Peyer's patch (tissue), 4 donors: ENCODE measurements around the gene RHBDD1. TPM values are rescaled to one million over a fixed set of nuclear protein-coding genes. Genes with fewer than 3 reads are reported as not detected.

Experiments used
- DNase-seq, 3 donors: peaks; one replicate each; pipeline ENCODE4 v3.0.0-alpha.2; 2017 to 2019
- H3K27ac ChIP-seq, 4 donors: fragments of 200-600 bp; sonication (generic); one replicate each; pipeline ENCODE4 v1.5.1; 2016 to 2019
- H3K27me3 ChIP-seq, 2 donors: fragments of 200-600 bp; sonication (generic); one replicate each; pipeline ENCODE4 v1.5.1; 2019
- H3K36me3 ChIP-seq, 3 donors: fragments of 200-600 bp; sonication (generic); one replicate each; pipeline ENCODE4 v1.5.1; 2016 to 2019
- H3K4me1 ChIP-seq, 4 donors: fragments of 200-600 bp; sonication (generic); one replicate each; pipeline ENCODE4 v1.5.1; 2016 to 2019
- H3K4me3 ChIP-seq, 4 donors: fragments of 200-600 bp; sonication (generic); 1 replicate in 3 of 4; 2 replicates in 1 of 4; pipeline ENCODE4 v1.5.1; 2016 to 2019; ENCODE audit warnings: mild to moderate bottlenecking in 1 of 4
- H3K9me3 ChIP-seq, 4 donors: fragments of 200-600 bp; sonication (generic); one replicate each; pipeline ENCODE4 v1.5.1; 2016 to 2019; ENCODE audit warnings: mild to moderate bottlenecking in 1 of 4
- POLR2A ChIP-seq, 2 donors: fragments of 450-650 bp; IDR thresholded peaks; one replicate each; pipeline ENCODE4 v1.5.1; 2017; ENCODE audit warnings: antibody characterized with exemption in 2 of 2, mild to moderate bottlenecking in 2 of 2, moderate library complexity in 2 of 2
- total RNA-seq, 4 donors: library from RNA; depleted of rRNA; stranded (reverse); fragments of >200 nt; gene quantifications; one replicate each; pipeline ENCODE4 v1.1.0, GENCODE V29; 2016
- TF ChIP-seq, protein P1 (sequence below), 6 experiments: fragments of 450-650 bp in 4 of 6; fragments of 200-600 bp in 2 of 6; sonication (generic) in 1 of 6; IDR thresholded peaks; one replicate each; pipeline ENCODE4 v1.5.1; 2017 to 2019; ENCODE audit warnings: antibody characterized with exemption in 6 of 6, mild to moderate bottlenecking in 3 of 6, moderate library complexity in 1 of 6

The RHBDD1 gene
- total RNA-seq, 4 donors from 2014 or later = 12.6 to 68.5 (median 30.6) TPM

DNA sequence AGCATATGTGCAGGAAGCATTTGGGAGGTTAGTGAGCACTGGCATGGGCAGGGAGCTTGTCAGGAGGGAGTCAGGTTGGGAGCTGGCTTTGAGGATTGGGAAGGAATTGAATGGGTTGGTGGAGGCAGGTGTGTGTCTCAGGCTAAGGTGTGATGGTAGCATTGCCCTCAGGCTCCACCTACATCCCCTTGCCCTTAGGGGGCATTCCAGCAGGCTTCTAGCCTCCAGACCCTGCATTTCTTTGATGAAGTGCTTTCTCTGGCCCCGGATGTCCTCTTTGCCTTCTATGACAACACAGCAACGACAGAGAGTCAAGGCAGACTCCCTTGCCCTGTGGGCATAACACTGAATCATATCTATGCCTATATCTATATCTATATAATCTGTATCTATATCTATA lies 13.5 kb downstream of the RHBDD1 start:
- TF ChIP-seq, protein P1, sequence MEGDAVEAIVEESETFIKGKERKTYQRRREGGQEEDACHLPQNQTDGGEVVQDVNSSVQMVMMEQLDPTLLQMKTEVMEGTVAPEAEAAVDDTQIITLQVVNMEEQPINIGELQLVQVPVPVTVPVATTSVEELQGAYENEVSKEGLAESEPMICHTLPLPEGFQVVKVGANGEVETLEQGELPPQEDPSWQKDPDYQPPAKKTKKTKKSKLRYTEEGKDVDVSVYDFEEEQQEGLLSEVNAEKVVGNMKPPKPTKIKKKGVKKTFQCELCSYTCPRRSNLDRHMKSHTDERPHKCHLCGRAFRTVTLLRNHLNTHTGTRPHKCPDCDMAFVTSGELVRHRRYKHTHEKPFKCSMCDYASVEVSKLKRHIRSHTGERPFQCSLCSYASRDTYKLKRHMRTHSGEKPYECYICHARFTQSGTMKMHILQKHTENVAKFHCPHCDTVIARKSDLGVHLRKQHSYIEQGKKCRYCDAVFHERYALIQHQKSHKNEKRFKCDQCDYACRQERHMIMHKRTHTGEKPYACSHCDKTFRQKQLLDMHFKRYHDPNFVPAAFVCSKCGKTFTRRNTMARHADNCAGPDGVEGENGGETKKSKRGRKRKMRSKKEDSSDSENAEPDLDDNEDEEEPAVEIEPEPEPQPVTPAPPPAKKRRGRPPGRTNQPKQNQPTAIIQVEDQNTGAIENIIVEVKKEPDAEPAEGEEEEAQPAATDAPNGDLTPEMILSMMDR (IDR thresholded peaks at IDR 0.05) = no peak
- TF ChIP-seq POLR2A (IDR thresholded peaks at IDR 0.05) = no peak
- Histone ChIP-seq H3K36me3 (no peaks in the 10 kb centered on the region), H3K9me3 (no peaks in the 10 kb centered on the region), H3K4me3 (no peak overlapping the region), H3K27me3 (no peaks in the 10 kb centered on the region), H3K27ac (no peak overlapping the region), H3K4me1 (peaks cover 0 to 3% (median 0%) of the 10 kb centered on the region in 4 donors)
- DNase-seq = no peak

DNA sequence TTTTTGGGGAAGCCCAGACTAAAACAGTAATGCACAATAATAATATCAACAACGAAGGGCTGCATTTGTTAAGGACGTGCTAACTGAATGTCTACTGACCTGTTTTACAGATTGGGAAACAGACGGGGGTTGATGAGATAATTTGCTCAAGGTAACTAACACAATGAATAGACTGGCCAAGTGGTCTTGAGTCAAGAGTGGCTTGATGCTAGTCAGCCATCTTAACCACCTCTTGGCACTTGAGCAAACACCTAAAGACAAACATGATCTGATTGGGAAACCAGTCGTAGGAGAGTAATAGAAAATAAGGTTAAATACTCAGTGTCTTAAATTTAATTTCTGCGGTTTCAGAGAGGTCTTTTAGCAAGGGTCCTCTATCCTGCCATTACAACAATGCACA lies 14.2 kb downstream of the RHBDD1 start:
- H3K4me1 ChIP-seq = peaks cover 0 to 3% (median 0%) of the 10 kb centered on the region in 4 donors
- H3K27me3 ChIP-seq = no peaks in the 10 kb centered on the region
- H3K9me3 ChIP-seq = no peaks in the 10 kb centered on the region
- no peak for DNase-seq
- no peak overlapping the region for H3K4me3 ChIP-seq
- H3K36me3 ChIP-seq = no peaks in the 10 kb centered on the region
- no peak for TF ChIP-seq POLR2A (IDR thresholded peaks at IDR 0.05)
- TF ChIP-seq, protein P1 (IDR thresholded peaks at IDR 0.05) = no peak
- H3K27ac ChIP-seq = no peak overlapping the region

DNA sequence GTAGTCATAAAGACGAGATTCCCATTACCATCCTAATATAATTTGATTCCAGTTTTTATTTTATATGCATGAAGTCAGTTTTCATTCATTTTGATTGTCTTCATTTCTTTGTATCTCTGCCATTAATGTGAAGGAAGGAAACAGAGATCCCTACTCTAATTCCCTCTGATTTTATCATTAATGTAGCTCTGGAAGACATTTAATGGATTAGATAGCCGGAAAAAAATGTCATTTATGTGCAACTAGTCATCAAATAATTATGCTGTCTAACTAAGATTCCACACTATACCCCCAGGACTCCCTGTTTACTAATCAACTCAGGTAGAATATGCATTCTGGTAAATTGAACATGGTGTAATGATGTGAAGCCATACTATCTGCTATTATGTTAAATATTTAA lies 19.9 kb downstream of the RHBDD1 start:
- no peak for DNase-seq
- no peaks in the 10 kb centered on the region for H3K36me3 ChIP-seq
- H3K4me3 ChIP-seq = no peak overlapping the region
- H3K9me3 ChIP-seq = no peaks in the 10 kb centered on the region
- TF ChIP-seq, protein P1 (IDR thresholded peaks at IDR 0.05) = no peak
- no peak for TF ChIP-seq POLR2A (IDR thresholded peaks at IDR 0.05)
- H3K27ac ChIP-seq = no peak overlapping the region
- no peaks in the 10 kb centered on the region for H3K4me1 ChIP-seq
- H3K27me3 ChIP-seq = no peaks in the 10 kb centered on the region

DNA sequence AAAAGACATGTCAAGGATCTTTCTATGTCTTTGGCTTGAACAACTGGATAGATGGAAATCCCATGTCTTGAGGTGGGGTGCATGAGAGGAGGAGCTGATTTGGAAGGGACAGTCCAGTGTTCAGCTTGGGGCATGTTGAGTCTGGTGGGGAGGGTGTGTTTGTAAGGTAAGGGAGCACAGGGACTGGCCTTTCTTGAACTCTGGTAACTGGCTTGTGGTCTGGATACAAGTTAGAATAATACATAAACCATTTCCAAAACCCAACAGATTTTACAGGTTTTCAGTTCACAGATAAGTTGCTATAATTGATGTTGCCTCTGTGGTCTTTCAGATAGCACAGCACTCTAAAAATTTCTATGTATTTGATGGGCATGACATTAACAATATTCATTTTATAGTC lies 24.2 kb downstream of the RHBDD1 start:
- no peaks in the 10 kb centered on the region for H3K27me3 ChIP-seq
- H3K36me3 ChIP-seq = peaks cover 0 to 4% (median 0%) of the 10 kb centered on the region in 3 donors
- H3K4me1 ChIP-seq = no peaks in the 10 kb centered on the region
- no peak overlapping the region for H3K27ac ChIP-seq
- no peak overlapping the region for H3K4me3 ChIP-seq
- TF ChIP-seq, protein P1 (IDR thresholded peaks at IDR 0.05) = no peak
- no peak for TF ChIP-seq POLR2A (IDR thresholded peaks at IDR 0.05)
- no peaks in the 10 kb centered on the region for H3K9me3 ChIP-seq
- DNase-seq = no peak

DNA sequence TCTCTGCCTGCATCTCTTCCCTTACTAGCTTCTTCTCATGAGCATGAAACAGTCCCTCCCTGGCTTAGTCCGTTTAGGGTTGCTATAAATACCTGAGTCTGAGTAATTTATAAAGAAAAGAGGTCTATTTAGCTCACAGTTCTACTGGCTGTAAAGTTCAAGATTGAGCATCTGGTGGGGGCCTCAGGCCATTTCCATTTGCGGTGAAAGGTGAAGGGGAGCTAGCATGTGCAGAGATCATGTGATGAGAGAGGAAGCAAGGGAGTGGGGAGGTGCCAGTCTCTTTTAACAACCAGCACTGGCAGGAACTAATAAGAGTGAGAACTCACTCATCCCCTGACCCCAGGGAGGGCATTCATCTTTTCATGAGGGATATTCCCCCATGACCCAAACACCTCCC lies 26.8 kb downstream of the RHBDD1 start:
- TF ChIP-seq, protein P1 (IDR thresholded peaks at IDR 0.05) = no peak
- no peak for TF ChIP-seq POLR2A (IDR thresholded peaks at IDR 0.05)
- DNase-seq = no peak
- no peak overlapping the region for H3K27ac ChIP-seq

DNA sequence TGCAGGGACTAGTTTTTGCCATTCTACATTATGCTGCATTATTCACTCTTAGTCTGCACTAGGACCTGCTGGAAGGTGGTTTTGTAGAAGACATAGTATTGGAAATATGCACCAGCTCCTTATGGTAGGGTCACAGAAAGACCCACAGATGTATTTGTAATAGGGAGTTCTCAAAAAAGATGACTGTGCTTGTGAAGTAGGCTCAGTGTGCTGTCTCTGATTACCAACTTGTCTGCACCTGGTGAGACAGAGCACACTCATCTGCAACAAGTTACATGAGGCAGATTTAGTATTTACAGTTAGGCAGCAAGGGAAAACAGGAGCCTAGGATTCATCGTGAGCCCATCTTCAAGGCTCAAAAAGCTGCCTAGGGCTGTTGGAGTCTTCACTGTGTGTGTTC lies 29.4 kb downstream of the RHBDD1 start:
- H3K27ac ChIP-seq = no peak overlapping the region
- TF ChIP-seq, protein P1 (IDR thresholded peaks at IDR 0.05) = no peak
- no peak for TF ChIP-seq POLR2A (IDR thresholded peaks at IDR 0.05)
- no peak for DNase-seq
- H3K4me3 ChIP-seq = no peak overlapping the region
- no peaks in the 10 kb centered on the region for H3K27me3 ChIP-seq
- H3K9me3 ChIP-seq = no peaks in the 10 kb centered on the region
- peaks cover 0 to 28% (median 0%) of the 10 kb centered on the region in 3 donors for H3K36me3 ChIP-seq
- H3K4me1 ChIP-seq = no peaks in the 10 kb centered on the region

More for the DNA sequence above, 26.8 kb downstream of the RHBDD1 start:
- Histone ChIP-seq H3K36me3 (peaks cover 0 to 24% (median 0%) of the 10 kb centered on the region in 3 donors), H3K9me3 (no peaks in the 10 kb centered on the region), H3K4me1 (no peaks in the 10 kb centered on the region), H3K4me3 (no peak overlapping the region), H3K27me3 (no peaks in the 10 kb centered on the region)
